Measurements from ENCODE around the gene MTURN. TPM values are rescaled to one million over a fixed set of nuclear protein-coding genes. Genes with fewer than 3 reads are reported as not detected.
A peak's percentile ranks its signal among the peaks of the same experiment; 100 is the strongest.

MTURN gene
- total RNA-seq, 2 donors from 2014 or later: 4.7 to 8.1 TPM

- Mint-ChIP-seq H3K9me3 (peaks cover 3 to 17% of the 10 kb centered on the region in 2 donors), H3K36me3 (peaks cover 0 to 4% of the 10 kb centered on the region in 2 donors), H3K27ac (no peak overlapping the region)
- ATAC-seq (no peak), DNase-seq (ENCODE audit: low spot score in 2 of 2) (no peak)
These were observed 67.1 kb downstream of the MTURN start for GRCh38 chr7:30201921-30202320.

- no peak for ATAC-seq
- no peak overlapping the region for H3K27ac Mint-ChIP-seq
- H3K36me3 Mint-ChIP-seq: no peaks in the 10 kb centered on the region
- peaks cover 0 to 11% of the 10 kb centered on the region in 2 donors for H3K9me3 Mint-ChIP-seq
- DNase-seq (ENCODE audit: low spot score in 2 of 2): no peak
These were observed 67.9 kb downstream of the MTURN start for GRCh38 chr7:30202671-30203070.

GRCh38 chr7:30206491-30206890 lies 71.7 kb downstream of the MTURN start:
- no peak for ATAC-seq
- Mint-ChIP-seq H3K36me3 (no peaks in the 10 kb centered on the region), H3K27ac (peak overlapping the region in 1 of 2 donors; percentile 33), H3K9me3 (no peaks in the 10 kb centered on the region)
- no peak for DNase-seq (ENCODE audit: low spot score in 2 of 2)

GRCh38 chr7:30206942-30207341 lies 72.2 kb downstream of the MTURN start:
- Mint-ChIP-seq H3K9me3 (no peaks in the 10 kb centered on the region), H3K27ac (no peak overlapping the region), H3K36me3 (no peaks in the 10 kb centered on the region)
- no peak for ATAC-seq
- no peak for DNase-seq (ENCODE audit: low spot score in 2 of 2)

- DNase-seq (ENCODE audit: low spot score in 2 of 2) (no peak), ATAC-seq (no peak)
- no peak overlapping the region for H3K27ac Mint-ChIP-seq
- H3K36me3 Mint-ChIP-seq: no peaks in the 10 kb centered on the region
- no peaks in the 10 kb centered on the region for H3K9me3 Mint-ChIP-seq
These were observed 72.6 kb downstream of the MTURN start for GRCh38 chr7:30207376-30207775.

- no peak for DNase-seq (ENCODE audit: low spot score in 2 of 2)
- H3K27ac Mint-ChIP-seq: no peak overlapping the region
These were observed 75.2 kb downstream of the MTURN start for GRCh38 chr7:30209951-30210350.

More at GRCh38 chr7:30209951-30210350, 75.2 kb downstream of the MTURN start:
- no peaks in the 10 kb centered on the region for H3K36me3 Mint-ChIP-seq
- H3K9me3 Mint-ChIP-seq: no peaks in the 10 kb centered on the region
- ATAC-seq: no peak

Other genes with a start within 250 kb of the MTURN start
- 1 to 10 TPM; 1.3 to 2.1 TPM for gene SCRN1, start 145.2 kb upstream of the MTURN start, total RNA-seq
- 10 to 100 TPM in 1 of 2 donors, 1 to 10 TPM in 1; 7.9 to 12.3 TPM for gene FKBP14, start 108.3 kb upstream of the MTURN start, total RNA-seq
- 10 to 100 TPM; 10.2 to 20.1 TPM for gene PLEKHA8, start 106.6 kb upstream of the MTURN start, total RNA-seq
- gene ZNRF2, start 149.6 kb downstream of the MTURN start, total RNA-seq: 10 to 100 TPM in 1 of 2 donors, 1 to 10 TPM in 1; 8.4 to 12.6 TPM

Data from activated naive CD4-positive, alpha-beta T cell treated with anti-CD3 and anti-CD28 coated beads, Interleukin-2, amount 50 U/mL, for 72 hours (primary cell).